HG03025 (cell line): Measurements from ENCODE around the gene ELAVL3.

ENCODE experiments used
- ATAC-seq: cut with Tn5 transposase; IDR thresholded peaks from one replicate; pipeline ENCODE4 v1.9.1; 2021; ENCODE audit warnings: mild to moderate bottlenecking, moderate library complexity; ENCODE audit not compliant: unreplicated experiment, low FRiP score

Gene ELAVL3

DNA sequence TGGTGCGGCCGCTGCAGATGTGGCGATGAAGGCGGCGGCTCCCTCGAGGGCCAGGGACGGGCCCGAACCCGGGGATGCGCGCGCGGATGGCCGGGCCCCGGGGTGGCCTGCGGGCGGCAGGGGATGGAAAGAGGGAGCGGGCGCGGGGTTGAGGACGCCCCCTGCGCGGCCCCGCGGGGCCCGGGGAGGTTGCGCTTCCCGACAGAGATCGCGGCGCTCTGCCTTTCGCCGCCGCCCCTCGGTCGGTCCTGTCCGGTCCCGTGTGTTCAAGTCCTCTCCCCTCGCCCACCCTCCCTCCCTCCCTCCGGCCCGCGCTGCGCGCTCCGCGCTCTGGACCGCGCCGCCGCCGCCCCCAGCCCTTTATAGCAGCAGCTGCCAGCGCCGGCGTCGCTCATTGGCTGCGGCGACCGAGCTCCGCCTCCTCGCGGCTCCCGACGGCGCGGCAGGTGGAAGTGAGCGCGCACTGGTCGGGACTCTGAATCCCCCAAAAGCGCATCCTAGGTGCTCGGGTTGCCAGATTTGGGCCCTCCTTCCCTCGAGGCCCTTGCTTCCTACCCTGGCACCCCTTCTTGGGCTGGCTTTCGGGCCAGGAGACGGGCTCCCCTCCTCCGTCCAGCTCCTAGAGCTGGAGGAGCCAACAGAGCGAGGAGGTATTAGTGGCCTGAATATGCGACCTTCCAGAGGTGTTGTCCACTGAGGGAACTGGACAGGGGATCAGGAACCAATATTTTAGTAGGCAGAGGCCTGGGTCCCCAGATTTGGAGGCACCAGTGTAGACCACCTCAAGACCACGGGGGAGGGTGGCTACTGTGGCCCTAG, at the start of gene ELAVL3:
Gene ELAVL3, minus strand, starts transcription at position 332 of the 819 bp plus-strand sequence. CDS start 438 bp downstream, outside the sequence.
- ATAC-seq, result no peak

DNA sequence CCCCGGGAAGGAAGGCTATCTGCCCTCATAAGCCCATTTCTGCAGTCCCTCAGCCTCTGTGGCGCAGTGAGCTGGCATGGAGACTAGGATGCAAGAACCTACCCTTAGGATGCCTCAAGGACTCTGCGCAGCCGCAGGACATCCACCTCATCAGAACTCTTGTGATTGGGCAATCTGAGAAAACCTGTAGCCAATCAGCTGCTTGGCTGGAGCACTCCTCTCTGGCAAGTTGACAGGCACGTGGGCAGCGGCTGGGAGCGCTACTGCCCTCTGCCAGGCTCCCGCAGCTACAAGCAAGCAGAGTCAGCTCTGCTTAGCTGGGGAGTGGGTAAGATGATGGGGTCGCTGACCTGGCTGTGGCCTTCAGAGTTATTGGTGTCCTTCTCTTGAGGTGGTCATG, 49.6 kb upstream of the ELAVL3 start:
- ATAC-seq, result no peak

DNA sequence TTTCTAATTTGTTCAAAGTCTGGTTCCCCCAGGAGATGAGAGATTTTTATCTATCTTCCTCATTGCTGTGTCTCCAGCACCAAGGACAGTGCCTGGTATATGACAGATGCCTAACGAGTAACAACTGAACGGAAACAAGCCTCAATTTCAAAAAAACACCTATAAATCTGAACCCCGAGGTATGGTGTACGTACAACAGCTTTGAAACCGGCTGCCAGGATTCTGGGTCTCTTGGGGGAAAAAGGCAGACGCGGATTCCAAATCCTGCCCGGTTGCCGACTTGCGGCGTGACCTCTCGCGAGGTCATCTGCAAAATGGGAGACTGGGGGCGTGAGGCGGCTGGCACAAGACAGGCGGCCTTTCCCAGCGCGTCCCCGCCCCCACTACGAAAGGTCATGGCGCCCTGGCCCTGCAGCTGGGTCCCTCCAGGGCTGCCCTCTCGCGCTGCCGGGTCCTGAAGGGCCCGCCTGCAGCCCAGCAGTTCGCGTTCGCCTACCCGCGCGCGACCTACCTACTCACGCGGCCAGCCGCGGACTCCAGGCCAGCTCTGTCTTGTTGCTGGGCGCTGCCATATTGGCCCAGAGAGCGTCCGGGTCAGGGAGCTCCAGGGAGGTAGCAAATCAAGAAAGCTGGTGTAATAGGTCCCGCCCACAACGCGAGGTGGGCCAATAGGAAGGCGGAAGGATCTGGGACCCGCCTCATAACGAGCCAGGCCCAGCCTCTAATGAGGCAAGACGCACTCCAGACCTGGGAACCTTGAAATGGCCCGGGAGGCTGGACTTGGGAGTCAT, 47.9 kb upstream of the ELAVL3 start, which contains the start of gene ECSIT:
Gene ECSIT, minus strand, starts transcription at position 584 of the 791 bp plus-strand sequence. CDS start 9,964 bp downstream, outside the sequence.
- peak; percentile 94 for ATAC-seq

DNA sequence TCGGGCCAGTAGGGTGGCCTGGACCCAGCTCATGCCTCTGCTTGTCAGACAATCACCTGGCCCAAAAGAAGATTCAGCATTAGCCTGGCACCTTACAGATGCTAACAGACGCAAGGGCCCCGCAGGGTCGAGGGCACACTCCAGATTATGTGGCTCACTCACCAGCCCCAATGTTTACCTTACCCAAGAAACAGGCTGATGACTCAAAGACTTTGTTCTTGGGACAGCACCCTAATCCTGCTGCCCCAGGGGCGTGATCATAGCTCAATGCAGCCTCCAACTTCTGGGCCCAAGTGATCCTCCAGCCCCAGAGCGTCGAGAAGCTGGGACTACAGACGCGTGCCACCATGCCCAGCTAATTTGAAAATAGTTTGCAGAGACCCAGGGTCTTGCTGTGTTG, 38.3 kb upstream of the ELAVL3 start:
- no peak for ATAC-seq

DNA sequence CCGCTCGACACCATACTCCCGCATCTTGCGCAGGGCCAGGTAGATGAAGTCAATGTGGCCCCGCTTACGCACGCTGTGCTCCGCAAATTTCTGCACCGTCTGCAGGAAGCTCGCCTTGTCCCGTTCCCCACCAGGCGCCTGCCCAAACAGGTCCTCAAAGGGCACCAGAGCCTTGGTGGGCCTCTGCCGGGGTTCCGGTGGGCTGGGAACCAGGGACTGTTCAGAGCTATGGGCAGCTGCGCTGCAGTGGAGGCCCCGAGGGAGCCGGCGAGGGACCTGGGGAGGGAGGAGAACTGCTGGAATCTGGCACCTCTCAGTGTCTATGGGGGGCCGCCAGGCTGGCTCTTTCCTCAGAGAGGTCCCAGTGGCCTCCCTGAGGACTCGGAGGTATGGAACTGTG, 33.1 kb upstream of the ELAVL3 start:
- no peak for ATAC-seq

DNA sequence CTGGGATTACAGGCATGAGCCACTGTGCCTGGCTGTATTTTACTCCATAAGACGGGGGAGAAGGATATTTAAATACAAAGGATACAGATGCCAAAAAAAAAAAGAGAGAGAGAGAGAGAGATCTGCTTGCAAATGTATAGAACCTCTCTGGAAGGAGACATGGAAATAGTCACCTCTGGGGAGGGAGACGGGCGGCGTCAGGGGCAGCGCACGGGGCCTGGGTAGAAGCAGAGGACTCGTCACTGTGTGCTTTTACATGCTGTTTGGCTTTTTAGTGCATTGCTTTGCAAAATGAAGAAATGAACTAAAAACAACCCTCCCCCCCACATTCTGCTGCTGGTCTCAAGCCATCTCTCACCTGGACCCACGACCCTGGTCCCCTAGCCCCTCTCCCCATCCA, 29.6 kb upstream of the ELAVL3 start:
- no peak for ATAC-seq

DNA sequence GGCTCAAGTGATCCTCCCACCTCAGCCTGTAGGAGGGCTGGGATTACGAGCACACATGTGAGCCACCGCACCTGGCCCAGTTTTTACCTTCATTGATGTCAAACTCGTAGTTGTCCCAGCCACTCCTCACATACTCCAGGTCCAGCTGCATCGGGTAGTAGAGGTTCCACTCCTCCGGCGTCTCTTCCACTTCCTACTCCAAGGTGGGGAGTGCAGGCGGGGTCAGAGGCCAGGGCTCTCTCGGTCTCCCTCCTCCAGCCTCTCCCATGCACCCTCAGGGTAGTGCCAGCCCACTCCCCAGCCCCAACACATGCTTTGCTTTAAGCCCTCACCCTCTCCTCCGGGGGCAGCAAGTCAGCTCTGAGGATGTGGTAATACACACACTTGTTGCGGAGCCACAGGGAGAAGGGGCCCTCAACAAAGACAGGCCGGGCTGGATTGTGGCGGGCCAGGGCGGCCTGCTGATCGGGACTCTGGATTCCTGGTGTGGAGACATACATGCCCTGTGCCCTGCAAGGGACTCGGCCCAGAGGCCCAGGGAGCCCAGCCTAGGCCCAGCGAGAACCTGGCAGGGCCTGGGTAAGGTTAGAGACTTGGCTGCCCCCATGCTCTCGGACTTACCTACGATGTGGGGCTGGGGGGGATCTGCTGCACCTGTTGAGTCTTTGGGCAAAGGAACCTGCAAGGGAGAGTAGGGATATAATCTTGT, 26.7 kb upstream of the ELAVL3 start:
- ATAC-seq, result no peak

DNA sequence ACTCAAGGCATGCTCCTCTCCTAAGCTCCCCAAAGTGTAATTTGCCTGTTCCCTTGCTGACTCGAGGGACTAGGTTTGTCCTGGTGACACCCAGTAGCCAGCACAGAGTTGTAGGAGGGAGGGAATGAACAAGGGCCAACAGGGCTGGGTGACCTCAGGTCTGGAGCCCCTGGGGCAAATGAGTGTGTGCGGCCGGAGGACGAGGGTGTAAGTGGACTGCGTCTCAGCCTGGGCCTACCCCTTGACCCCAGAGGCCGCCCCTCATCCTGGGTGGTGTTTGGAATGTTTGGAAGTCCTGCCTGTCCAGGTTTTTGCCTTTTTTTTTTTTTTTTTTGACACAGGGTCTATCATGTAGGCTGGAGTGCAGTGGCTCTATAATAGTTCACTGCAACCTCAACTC, 26.1 kb upstream of the ELAVL3 start:
- no peak for ATAC-seq

DNA sequence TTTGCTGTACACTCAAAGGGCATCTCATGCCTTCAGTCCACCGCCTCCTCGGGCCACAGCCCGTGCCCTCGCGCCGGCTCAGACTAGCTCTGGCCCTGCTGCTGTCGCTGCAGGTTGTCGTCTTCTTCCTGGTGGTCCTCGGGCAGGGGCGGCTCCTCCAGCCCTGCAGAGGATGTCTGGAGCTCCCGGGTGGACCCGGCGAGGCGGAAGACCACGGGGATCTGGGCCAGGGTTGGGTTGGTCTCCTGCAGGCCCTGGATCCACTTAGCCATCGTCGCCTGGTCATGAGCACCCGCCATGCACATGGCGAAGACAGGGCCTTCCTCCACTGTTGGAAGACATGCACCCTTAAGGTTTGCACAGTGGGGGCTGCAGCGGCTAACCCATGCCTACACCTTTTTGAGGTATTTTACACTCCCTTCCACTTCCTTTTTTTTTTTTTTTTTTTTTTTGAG, 25.3 kb upstream of the ELAVL3 start:
- ATAC-seq, result peak; percentile 15

DNA sequence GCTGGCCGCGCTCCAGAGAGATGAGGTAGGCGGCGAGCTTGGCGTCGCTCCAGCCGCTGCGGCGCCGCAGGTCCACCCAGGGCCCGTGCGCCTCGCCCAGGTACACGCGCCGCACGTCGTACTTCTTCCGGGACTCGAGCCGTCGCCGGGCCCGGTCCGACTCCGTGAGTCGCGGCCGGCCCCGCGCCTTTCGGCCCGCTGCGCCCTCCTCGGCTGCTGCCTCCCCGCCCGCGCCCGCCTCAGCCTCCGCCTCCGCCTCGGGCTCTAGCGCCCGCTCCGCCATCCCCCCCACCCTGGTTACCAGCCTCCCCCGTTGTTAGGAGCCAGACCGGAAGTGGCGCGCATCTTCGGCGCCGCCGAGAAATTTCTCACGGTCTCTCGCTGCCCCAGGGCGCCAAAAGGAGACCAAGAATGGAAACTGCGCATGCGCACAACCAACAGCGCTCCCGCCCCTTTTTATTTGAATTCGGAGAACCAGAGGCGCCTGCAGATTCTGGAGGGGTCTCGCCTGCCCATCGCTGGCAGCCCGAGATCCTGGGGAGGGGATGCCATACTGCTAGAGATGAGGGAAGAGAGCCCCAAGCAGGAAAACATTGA, 24.8 kb upstream of the ELAVL3 start, which contains the start of gene ZNF653:
Gene ZNF653, minus strand, starts transcription at position 336 of the 597 bp plus-strand sequence. Its CDS starts 53 bp downstream, at position 283.
- ATAC-seq, result peak; percentile 50

DNA sequence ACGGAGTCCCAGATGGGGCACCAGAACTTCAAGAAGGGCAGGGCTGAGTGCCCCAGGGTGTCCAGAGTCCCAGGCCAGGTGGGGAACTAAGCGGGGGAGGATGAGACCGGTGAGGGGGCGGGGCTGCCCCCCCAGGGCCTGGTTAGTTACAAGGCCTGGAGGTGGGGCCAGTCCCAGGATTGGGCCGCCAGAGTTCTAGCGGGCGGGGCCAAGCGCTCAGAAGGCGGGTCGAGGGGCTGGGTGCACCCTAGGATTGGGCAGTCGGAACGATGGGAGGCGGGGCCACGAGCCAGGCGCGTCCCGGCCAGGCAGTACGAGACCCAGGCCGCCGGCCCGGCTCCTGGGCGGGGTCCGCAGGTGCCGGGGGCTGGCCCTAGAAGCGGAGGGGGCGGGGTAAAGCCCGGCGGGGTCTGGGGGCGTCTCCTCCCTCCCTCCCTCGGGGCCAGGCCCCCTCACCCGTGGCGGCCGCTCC, 24.2 kb upstream of the ELAVL3 start:
- peak; percentile 88 for ATAC-seq

DNA sequence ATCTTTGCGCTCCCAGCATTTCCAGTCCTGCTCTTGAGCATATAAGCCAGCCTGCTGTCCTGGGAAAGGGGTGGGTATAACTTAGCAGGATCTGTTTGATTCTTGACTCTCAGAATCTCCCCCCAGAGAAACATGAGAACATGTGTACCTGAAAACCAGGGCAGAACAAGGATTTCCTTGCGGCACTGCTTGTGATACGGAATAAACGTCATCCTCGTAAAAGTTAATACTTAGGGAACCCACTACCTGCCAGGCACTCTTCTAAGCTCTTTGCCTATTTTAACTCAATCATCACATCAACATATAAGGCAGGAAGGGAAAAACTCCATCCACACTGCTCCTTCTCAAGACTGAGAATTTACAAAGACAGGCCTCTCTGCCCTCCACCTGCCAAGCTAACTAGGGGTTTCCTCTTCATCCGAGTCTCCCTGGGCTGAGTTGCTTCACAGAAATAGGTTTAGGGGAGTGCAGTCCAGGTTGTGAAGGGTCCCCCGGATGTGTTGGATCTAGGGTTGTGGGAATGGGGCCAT, 23.7 kb upstream of the ELAVL3 start:
- ATAC-seq, result no peak

DNA sequence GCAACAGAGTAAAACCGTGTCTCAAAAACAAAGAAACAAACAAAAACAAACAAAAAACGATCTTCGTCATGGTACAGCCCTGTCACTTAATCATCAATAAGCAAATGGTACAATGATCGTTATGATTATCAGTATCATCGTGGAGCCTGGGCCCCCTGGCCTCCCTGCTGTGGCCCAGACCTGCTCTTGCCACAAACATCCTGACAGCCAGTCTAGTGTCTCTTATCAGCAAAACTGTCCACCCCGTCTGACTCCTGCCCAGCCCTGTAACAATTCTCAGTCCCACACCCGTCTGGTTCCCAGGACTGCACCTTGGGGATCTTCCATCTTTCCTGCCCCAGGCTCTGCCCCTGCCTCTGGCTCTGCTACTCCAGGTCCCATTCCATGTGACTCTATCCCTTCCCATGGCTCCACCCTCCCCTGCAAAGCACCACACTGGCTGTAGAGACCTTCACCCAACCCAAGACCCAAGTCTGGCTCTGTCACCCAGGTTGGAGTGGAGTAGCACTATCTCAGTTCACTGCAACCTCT, 19.1 kb upstream of the ELAVL3 start:
- no peak for ATAC-seq

DNA sequence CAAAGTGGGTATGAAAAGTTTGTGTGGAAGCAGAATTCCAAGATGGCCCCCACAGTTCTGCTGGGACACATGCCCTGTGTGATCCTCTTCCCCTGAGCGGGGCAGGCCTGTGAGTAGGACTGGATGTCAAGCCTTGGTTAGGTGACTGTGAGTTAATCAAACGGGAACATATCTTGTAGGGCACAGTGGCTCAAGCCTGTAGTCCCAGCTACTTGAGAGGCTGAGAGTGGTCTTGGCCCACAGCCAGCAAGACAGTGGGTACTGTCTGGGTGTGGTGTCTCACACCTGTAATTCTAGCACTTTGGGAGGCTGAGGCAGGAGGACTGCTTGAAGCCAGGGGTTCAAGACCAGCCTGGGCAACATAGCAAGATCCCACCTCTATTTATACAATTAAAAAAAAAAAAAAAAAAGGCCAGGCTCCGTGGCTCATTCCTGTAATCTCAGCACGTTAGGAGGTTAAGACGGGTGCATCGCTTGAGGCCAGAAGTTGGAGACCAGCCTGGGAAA, 18.4 kb upstream of the ELAVL3 start:
- no peak for ATAC-seq

DNA sequence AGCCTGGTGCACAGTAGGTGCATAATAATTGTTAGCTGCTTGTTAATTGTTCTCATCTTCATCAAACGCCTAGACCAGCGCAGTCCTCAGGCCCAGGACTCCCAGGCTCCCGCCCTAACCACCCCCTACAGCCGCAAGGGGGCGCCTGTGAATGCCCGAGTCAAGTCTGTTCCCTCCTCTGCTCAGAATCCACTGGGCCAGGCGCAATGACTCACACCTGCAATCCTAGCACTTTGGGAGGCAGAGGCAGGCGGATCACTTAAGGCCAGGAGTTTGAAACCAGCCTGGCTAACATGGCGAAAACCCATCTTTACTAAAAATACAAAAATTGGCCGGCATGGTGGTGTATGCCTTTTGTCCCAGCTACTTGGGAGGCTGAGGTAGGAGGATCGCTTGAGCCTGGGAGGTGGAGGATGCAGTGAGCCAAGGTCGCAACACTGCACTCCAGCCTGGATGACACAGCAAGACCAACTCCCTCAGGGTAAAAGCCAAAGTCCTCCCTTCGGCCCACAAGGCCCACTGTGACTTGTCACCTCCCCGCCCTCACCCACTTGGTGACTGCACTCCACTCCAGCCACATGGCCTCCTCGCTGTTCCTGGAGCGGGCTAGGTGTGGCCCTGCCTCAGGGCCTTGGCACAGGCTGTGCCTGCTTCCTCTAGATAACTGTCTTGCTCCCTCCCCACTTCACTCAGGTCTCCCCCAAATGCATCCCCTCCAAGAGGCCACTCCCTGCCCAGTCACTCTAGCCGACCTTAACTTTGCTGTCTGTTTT, 15.7 kb upstream of the ELAVL3 start:
- no peak for ATAC-seq

DNA sequence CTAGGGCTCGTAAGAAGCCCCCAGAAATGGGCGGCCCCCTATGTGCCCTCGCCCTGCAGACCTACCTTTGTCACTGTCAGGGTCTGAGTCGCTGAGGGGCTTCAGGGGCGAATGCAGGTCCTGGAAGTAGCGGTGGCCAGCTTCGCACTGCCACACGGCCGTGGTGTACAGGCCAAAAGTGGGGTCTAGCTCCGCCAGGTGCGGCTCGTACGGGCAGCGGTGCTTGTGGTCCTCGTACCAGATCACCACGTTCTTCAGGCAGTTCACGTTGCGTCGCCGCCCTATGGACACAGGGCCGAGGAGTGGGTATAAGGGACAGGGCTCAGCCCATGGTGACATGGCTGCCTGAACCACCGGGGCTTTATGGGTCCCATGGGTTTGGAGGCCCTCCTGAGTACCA, 15.0 kb upstream of the ELAVL3 start:
- ATAC-seq, result no peak

DNA sequence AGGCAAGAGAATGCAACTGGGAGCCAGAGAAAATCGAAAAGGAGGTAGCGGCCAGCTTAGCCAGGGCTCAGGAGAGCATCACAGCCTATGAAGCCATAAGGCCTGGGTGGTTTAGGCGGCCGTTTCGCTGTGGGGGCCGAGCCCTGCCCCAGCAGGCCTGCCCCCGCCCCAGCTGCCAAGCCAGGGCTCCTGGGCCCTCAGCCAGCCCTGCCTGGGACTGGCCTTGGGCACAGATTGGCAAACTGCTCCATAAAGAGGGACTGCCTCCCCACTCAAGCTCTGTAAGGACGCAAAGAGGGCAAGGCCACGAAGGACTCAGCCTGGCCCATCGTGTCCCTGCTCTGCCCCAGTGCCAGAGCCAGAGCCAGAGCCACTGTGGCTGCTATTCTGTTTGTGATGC, 14.6 kb upstream of the ELAVL3 start:
- ATAC-seq, result no peak

DNA sequence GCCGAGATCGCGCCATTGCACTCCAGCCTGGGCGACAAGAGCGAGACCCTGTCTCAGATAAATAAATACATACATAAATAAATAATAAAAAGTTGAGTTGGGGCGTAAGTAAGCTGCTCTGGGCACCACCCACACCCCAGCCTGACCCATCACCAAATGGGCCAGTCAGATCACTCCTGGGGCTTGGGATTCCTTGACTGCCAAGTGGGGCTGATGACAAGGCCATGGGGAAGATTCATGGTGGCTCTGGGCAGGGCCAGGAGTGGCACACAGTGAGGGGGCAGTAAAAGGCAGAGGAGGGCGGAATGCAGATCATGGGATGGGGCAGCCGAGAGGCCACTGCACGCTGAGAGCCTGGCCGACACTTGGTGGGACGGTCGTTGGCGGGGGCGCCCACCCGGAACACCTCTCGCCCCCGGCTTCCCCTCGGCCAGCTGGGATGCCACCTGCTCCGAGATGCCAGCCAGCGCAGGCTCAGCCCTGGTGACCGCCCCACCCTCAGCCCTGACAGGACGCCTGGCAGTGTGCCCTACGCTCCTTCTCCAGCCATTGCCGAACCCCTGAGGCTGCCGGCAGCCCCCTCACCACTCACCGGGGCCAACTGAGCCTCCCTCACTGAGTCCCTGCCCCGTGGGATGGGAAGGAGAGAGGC, 13.9 kb upstream of the ELAVL3 start:
- ATAC-seq, result no peak
